Neutrophil (primary cell): ENCODE results near the gene CABS1.

Experiments used
- H3K27ac ChIP-seq: fragments of 200-600 bp; sonication (generic); 2 replicates; pipeline ENCODE4 v1.5.1; 2016; ENCODE audit warnings: mild to moderate bottlenecking, moderate library complexity
- H3K27me3 ChIP-seq: fragments of 200-600 bp; sonication (generic); 2 replicates; pipeline ENCODE4 v1.6.0; 2016; ENCODE audit warnings: mild to moderate bottlenecking
- H3K36me3 ChIP-seq: fragments of 200-600 bp; sonication (generic); 2 replicates; pipeline ENCODE4 v1.5.1; 2017
- H3K4me1 ChIP-seq, 2 experiments: fragments of 200-600 bp in 1 of 2; sonication (generic) in 1 of 2; 1 replicate in 1 of 2; 2 replicates in 1 of 2; pipeline versions ENCODE4 v1.5.1 to v1.6.1; 2013 to 2016; ENCODE audit warnings: low read depth in 1 of 2, low read length in 1 of 2, mild to moderate bottlenecking in 1 of 2, moderate library complexity in 1 of 2; ENCODE audit not compliant: control insufficient read depth in 1 of 2, insufficient read depth in 1 of 2
- H3K4me3 ChIP-seq, 2 experiments: fragments of 200-600 bp in 1 of 2; sonication (generic) in 1 of 2; 1 replicate in 1 of 2; 2 replicates in 1 of 2; pipeline ENCODE4 v1.5.1; 2013 to 2016; ENCODE audit warnings: low read depth in 1 of 2, low read length in 1 of 2, mild to moderate bottlenecking in 1 of 2, moderate library complexity in 1 of 2
- H3K9me3 ChIP-seq: fragments of 200-600 bp; sonication (generic); 2 replicates; pipeline ENCODE4 v1.5.1; 2016
- CTCF ChIP-seq: fragments of 200-600 bp; sonication (generic); IDR thresholded peaks from 2 replicates; pipeline ENCODE4 v1.5.1; 2016; ENCODE audit warnings: antibody characterized with exemption

Gene CABS1

GRCh38 chr4:70382691-70383181 lies 48.0 kb downstream of the CABS1 start, which contains the start of gene SMR3B:
Gene SMR3B, plus strand, starts transcription at chr4:70383131. Its CDS starts 1,380 bp downstream, at chr4:70384511.
- no peaks in the 10 kb centered on the region for H3K9me3 ChIP-seq
- H3K27ac ChIP-seq, result no peak within 1 kb of the TSS
- no peaks in the 10 kb centered on the region for H3K36me3 ChIP-seq
- H3K27me3 ChIP-seq, result no peaks in the 10 kb centered on the region
- H3K4me3 ChIP-seq, result no peak within 1 kb of the TSS
- H3K4me1 ChIP-seq, result no peaks in the 10 kb centered on the region
- no peak for TF ChIP-seq CTCF
